Endodermal cell (in vitro differentiated cells): Measurements from ENCODE around the gene GRHL3. TPM values are rescaled to one million over a fixed set of nuclear protein-coding genes. Genes with fewer than 3 reads are reported as not detected.

Experiments
- DNase-seq: peaks from one replicate; pipeline ENCODE4 v3.0.0-alpha.2; 2017
- H3K27ac ChIP-seq: 2 replicates; pipeline ENCODE4 v1.5.1; 2013; ENCODE audit warnings: mild to moderate bottlenecking, low read depth, low read length, moderate library complexity
- H3K27me3 ChIP-seq: 2 replicates; pipeline ENCODE4 v1.6.1; 2013; ENCODE audit warnings: mild to moderate bottlenecking, low read length, moderate library complexity; ENCODE audit not compliant: insufficient read depth, control insufficient read depth, poor library complexity, severe bottlenecking
- H3K36me3 ChIP-seq: 2 replicates; pipeline ENCODE4 v1.7.0; 2013; ENCODE audit warnings: mild to moderate bottlenecking, low read length, moderate library complexity; ENCODE audit not compliant: control insufficient read depth, insufficient read depth
- H3K4me1 ChIP-seq: one replicate; pipeline ENCODE4 v1.7.0; 2013; ENCODE audit warnings: low read length; ENCODE audit not compliant: control insufficient read depth, insufficient read depth
- H3K4me3 ChIP-seq: 2 replicates; pipeline ENCODE4 v1.5.1; 2013; ENCODE audit warnings: mild to moderate bottlenecking, low read length, moderate library complexity
- H3K9ac ChIP-seq: 2 replicates; pipeline ENCODE4 v1.6.1; 2013; ENCODE audit warnings: mild to moderate bottlenecking, low read length, moderate library complexity; ENCODE audit not compliant: poor library complexity, severe bottlenecking; ENCODE audit errors: extremely low read depth
- H3K9me3 ChIP-seq: 2 replicates; pipeline ENCODE4 v1.6.1; 2013; ENCODE audit warnings: mild to moderate bottlenecking, low read length, moderate library complexity; ENCODE audit not compliant: control insufficient read depth
- H3K27ac Mint-ChIP-seq: 2 replicates; pipeline ENCODE4 v1.8.0; 2020; ENCODE audit warnings: mixed read lengths
- H3K27me3 Mint-ChIP-seq: 2 replicates; pipeline ENCODE4 v1.8.0; 2021; ENCODE audit warnings: mild to moderate bottlenecking, mixed read lengths; ENCODE audit not compliant: insufficient read depth
- H3K36me3 Mint-ChIP-seq: 2 replicates; pipeline ENCODE4 v1.8.0; 2020; ENCODE audit warnings: low read depth, mixed read lengths
- H3K4me1 Mint-ChIP-seq: 2 replicates; pipeline ENCODE4 v1.8.0; 2020; ENCODE audit warnings: mixed read lengths
- H3K4me3 Mint-ChIP-seq: 2 replicates; pipeline ENCODE4 v1.8.0; 2020; ENCODE audit warnings: mild to moderate bottlenecking, moderate library complexity, mixed read lengths
- H3K9me3 Mint-ChIP-seq: 2 replicates; pipeline ENCODE4 v1.8.0; 2020; ENCODE audit warnings: mild to moderate bottlenecking, mixed read lengths
- WGBS, 2 experiments: methylation state at CpG; one replicate each; pipeline versions ENCODE4 v1.1.5 to v1.1.7; 2013; ENCODE audit warnings: missing lambda C conversion rate in 2 of 2, mixed read lengths in 1 of 2; ENCODE audit not compliant: insufficient coverage in 1 of 2, insufficient read length in 1 of 2; 5-methylcytosine and 5-hydroxymethylcytosine counted together
- total RNA-seq, 2 donors: library from RNA; stranded (reverse); fragmentation: NEBNext Ultra II Directional in 1 of 2; extraction: Animal tissue kit (Norgen Biotek cat#: 25700) in 1 of 2; gene quantifications; 2 replicates in 1 of 2; 3 replicates in 1 of 2; pipeline ENCODE4 v1.2.1, GENCODE V29; 2021
- TF ChIP-seq, protein P1 (sequence below): fragments of 200-600 bp; sonication (generic); conservative IDR thresholded peaks from 2 replicates; pipeline ENCODE4 v1.5.0; 2021; ENCODE audit warnings: antibody characterized with exemption, mild to moderate bottlenecking

GRHL3 gene
- total RNA-seq, 2 donors from 2014 or later = 1.8 to 2.5 TPM

GRCh38 chr1:24297852-24298232 lies 21.3 kb upstream of the GRHL3 start:
- Histone ChIP-seq H3K9me3 (no peaks in the 10 kb centered on the region), H3K4me1 (peaks cover 5% of the 10 kb centered on the region), H3K27me3 (no peaks in the 10 kb centered on the region), H3K4me3 (no peak overlapping the region), H3K36me3 (no peaks in the 10 kb centered on the region), H3K9ac (no peak overlapping the region), H3K27ac (no peak overlapping the region)
- WGBS, 2 experiments = 87 to 100% methylated on average over 3 to 4 of the region's 4 CpGs
- Mint-ChIP-seq H3K27ac (no peak overlapping the region), H3K27me3 (no peaks in the 10 kb centered on the region), H3K4me1 (peaks cover 17% of the 10 kb centered on the region), H3K9me3 (no peaks in the 10 kb centered on the region), H3K36me3 (no peaks in the 10 kb centered on the region), H3K4me3 (no peak overlapping the region)
- TF ChIP-seq, protein P1, sequence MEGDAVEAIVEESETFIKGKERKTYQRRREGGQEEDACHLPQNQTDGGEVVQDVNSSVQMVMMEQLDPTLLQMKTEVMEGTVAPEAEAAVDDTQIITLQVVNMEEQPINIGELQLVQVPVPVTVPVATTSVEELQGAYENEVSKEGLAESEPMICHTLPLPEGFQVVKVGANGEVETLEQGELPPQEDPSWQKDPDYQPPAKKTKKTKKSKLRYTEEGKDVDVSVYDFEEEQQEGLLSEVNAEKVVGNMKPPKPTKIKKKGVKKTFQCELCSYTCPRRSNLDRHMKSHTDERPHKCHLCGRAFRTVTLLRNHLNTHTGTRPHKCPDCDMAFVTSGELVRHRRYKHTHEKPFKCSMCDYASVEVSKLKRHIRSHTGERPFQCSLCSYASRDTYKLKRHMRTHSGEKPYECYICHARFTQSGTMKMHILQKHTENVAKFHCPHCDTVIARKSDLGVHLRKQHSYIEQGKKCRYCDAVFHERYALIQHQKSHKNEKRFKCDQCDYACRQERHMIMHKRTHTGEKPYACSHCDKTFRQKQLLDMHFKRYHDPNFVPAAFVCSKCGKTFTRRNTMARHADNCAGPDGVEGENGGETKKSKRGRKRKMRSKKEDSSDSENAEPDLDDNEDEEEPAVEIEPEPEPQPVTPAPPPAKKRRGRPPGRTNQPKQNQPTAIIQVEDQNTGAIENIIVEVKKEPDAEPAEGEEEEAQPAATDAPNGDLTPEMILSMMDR = no peak
- no peak for DNase-seq

DNA sequence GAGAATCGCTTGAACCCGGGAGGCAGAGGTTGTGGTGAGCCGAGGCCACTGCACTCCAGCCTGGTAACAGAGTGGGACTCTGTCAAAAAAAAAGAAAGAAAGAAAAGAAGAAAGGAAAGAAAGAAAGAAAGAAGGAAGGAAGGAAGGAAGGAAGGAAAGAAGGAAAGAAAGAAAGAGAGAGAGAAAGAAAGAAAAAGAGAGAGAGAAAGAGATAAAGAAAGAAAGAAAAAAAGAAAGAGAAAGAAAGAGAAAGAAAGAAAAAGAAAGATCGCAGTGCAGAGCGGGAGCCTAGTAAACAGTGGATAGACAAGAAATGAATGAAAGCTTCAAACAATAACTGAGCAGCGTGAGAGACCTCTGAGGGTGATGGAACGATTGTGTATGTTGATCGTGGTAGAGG lies 20.6 kb upstream of the GRHL3 start:
- Mint-ChIP-seq H3K4me3 (no peak overlapping the region), H3K27ac (no peak overlapping the region), H3K27me3 (no peaks in the 10 kb centered on the region), H3K36me3 (no peaks in the 10 kb centered on the region), H3K9me3 (no peaks in the 10 kb centered on the region), H3K4me1 (peaks cover 17% of the 10 kb centered on the region)
- no peak for DNase-seq
- no peak overlapping the region for H3K4me3 ChIP-seq
- no peaks in the 10 kb centered on the region for H3K27me3 ChIP-seq
- H3K9ac ChIP-seq = no peak overlapping the region
- H3K36me3 ChIP-seq = no peaks in the 10 kb centered on the region
- H3K27ac ChIP-seq = no peak overlapping the region
- 91 to 95% methylated on average over 7 of the region's 8 CpGs for WGBS, 2 experiments
- peaks cover 5% of the 10 kb centered on the region for H3K4me1 ChIP-seq
- H3K9me3 ChIP-seq = no peaks in the 10 kb centered on the region
- TF ChIP-seq, protein P1 = no peak

- Mint-ChIP-seq H3K27ac (no peak overlapping the region), H3K27me3 (no peaks in the 10 kb centered on the region), H3K9me3 (no peaks in the 10 kb centered on the region), H3K4me3 (no peak overlapping the region), H3K4me1 (peaks cover 10% of the 10 kb centered on the region), H3K36me3 (no peaks in the 10 kb centered on the region)
- no peak for DNase-seq
- 89 to 100% methylated on average over 2 to 6 of the region's 6 CpGs for WGBS, 2 experiments
- H3K4me3 ChIP-seq = no peak overlapping the region
- H3K9ac ChIP-seq = no peak overlapping the region
- H3K36me3 ChIP-seq = no peaks in the 10 kb centered on the region
- H3K9me3 ChIP-seq = no peaks in the 10 kb centered on the region
- H3K27ac ChIP-seq = no peak overlapping the region
- no peaks in the 10 kb centered on the region for H3K27me3 ChIP-seq
- H3K4me1 ChIP-seq = peaks cover 3% of the 10 kb centered on the region
- TF ChIP-seq, protein P1 = no peak
Observed at GRCh38 chr1:24299901-24300300, 19.3 kb upstream of the GRHL3 start.
